HFF-Myc (cell line): Measurements from ENCODE around the gene RAF1.
"Not testable (repeated sequence)": the region's sequence is repeated elsewhere in the genome, so short reads cannot be mapped to it uniquely, and the experiment has no call there.

Experiments used
- DNase-seq: peaks from one replicate; pipeline ENCODE4 v3.0.0-alpha.2; 2011; ENCODE audit warnings: low read depth; ENCODE audit errors: extremely low read depth
- H3K4me3 ChIP-seq: replicated peaks from 2 replicates; pipeline ENCODE4 v1.5.1; 2011; ENCODE audit warnings: low read depth, mild to moderate bottlenecking, control low read depth, low read length
- CTCF ChIP-seq: IDR thresholded peaks from 2 replicates; pipeline ENCODE4 v1.5.1; 2012; ENCODE audit warnings: mild to moderate bottlenecking, low read depth, low read length, control low read depth; ENCODE audit errors: missing control alignments

Gene RAF1

GRCh38 chr3:12656193-12656592 is 7.7 kb downstream of the RAF1 start:
- H3K4me3 ChIP-seq = no peak overlapping the region
- no peak for TF ChIP-seq CTCF
- no peak for DNase-seq

DNA sequence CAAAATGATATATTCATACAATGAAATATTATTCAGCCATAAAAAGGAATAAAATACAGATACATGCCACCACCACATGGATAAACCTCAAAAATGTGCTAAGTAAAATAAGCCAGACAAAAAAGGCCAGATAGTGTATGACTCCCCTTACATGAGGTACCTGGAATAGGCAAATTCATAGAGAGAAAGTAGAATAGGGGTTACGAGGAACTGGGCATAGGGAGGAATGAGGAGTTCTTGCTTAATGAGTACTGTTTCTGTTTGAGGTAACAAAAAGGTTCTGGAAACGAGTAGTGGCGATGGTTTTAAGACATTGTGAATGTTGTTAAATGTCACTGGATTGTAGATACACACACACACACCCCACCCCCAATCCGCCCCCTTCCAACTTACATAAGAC is 8.2 kb downstream of the RAF1 start:
- no peak overlapping the region for H3K4me3 ChIP-seq
- TF ChIP-seq CTCF = no peak
- no peak for DNase-seq

GRCh38 chr3:12653747-12654146 is 10.2 kb downstream of the RAF1 start:
- no peak for DNase-seq
- no peak overlapping the region for H3K4me3 ChIP-seq
- no peak for TF ChIP-seq CTCF

- no peak for TF ChIP-seq CTCF
- H3K4me3 ChIP-seq = no peak overlapping the region
- DNase-seq = no peak
Observed at GRCh38 chr3:12648384-12648959, 15.4 kb downstream of the RAF1 start.

DNA sequence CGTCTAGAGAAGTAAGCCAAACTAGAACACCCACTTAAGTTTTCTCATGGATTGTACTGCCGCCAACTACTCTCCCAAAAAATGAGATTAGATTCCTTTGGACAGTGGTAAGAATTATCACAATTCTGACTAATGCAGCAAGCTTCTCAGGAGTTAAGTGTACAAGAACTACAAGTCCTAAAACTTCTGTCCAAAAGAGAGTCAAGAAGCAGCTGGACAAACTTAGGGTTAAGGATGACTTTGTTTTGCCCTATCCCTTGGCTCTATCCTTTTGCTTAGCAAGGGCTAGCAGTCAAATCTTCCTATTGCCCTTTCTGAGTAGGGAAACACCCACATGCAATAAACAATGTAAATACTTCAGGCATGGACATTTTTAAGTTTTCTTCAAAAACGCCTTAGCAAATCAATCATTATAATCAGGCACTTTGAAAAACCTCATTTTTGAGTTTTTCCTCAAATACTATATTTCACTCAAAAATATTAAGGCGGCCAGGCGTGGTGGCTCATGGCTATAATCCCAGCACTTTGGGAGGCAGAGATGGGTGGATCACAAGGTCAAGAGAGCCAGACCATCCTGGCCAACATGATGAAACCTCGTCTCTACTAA is 19.5 kb downstream of the RAF1 start:
- DNase-seq = no peak
- H3K4me3 ChIP-seq = no peak overlapping the region
- no peak for TF ChIP-seq CTCF

DNA sequence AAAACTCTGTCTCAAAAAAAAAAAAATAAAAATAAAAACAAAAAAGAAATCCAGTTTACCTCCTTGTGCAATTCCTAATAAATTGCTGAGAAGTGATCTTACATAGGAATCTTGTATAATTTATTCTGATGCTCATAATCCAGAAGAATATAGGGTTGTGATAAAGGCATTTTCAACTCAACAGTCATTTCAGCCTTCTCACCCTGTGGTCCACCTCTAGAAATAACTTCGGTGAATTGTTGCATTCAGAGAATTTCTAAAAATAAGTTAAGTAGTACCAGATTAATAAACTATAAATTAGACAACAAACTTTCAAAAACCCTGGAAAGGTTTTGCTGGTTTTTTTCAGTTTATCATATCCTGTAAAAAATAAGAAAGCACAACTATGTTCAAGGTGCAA is 20.2 kb downstream of the RAF1 start:
- DNase-seq = no peak
- no peak for TF ChIP-seq CTCF
- H3K4me3 ChIP-seq = no peak overlapping the region

DNA sequence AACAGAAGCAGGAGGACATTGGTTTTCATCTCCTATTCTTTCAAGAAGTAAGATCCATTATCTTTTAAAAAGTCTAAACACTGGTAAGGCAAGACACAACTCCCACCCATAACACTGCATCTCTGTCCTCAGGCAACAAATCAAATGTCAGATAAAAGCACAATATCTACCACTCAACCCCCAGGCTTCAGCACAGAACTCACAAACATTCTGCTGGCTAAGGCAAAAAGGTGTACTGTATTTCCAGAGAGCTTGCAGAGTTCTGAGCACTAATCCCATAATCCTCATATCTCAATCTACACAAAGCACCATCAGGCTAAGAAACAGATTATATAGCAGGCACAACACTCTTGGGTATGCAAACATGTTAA is 20.9 kb downstream of the RAF1 start:
- no peak for DNase-seq

DNA sequence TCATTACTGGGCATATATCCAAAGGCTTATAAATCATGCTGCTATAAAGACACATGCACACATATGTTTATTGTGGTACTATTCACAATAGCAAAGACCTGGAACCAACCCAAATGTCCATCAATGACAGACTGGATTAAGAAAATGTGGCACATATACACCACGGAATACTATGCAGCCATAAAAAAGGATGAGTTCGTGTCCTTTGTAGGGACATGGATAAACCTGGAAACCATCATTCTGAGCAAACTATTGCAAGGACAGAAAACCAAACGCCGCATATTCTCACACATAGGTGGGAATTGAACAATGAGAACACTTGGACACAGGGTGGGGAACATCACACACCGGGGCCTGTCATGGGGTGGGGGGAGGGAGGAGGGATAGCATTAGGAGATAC is 23.1 kb downstream of the RAF1 start:
- H3K4me3 ChIP-seq, DNase-seq: not testable (repeated sequence)

More for the DNA sequence above, 20.9 kb downstream of the RAF1 start:
- TF ChIP-seq CTCF = no peak
- no peak overlapping the region for H3K4me3 ChIP-seq
